ENCODE measurements around the gene SCUBE1.

SCUBE1 gene

GRCh38 chr22:43257961-43258360 is 85.2 kb downstream of the SCUBE1 start:
- no peak for DNase-seq
- Mint-ChIP-seq H3K4me3 (no peak overlapping the region), H3K4me1 (ENCODE audit: low read depth in 2 of 2) (peaks cover 17 to 21% of the 10 kb centered on the region in 2 donors)

GRCh38 chr22:43257549-43257948 is 85.6 kb downstream of the SCUBE1 start:
- H3K9me3 Mint-ChIP-seq, result no peaks in the 10 kb centered on the region
- no peak for DNase-seq
- peak overlapping the region in 1 of 2 donors; percentile 62 for H3K27ac Mint-ChIP-seq
- no peak for ATAC-seq (replicated peaks)
- H3K36me3 Mint-ChIP-seq (ENCODE audit: insufficient read depth), result peaks cover 4% of the 10 kb centered on the region
- peak overlapping the region; percentile 7 to 12 for H3K4me3 Mint-ChIP-seq
- H3K4me1 Mint-ChIP-seq (ENCODE audit: low read depth in 2 of 2), result peaks cover 16 to 17% of the 10 kb centered on the region in 2 donors
- H3K27me3 Mint-ChIP-seq, result peaks cover 0 to 22% of the 10 kb centered on the region in 2 donors

More at GRCh38 chr22:43257961-43258360, 85.2 kb downstream of the SCUBE1 start:
- no peak overlapping the region for H3K27ac Mint-ChIP-seq
- ATAC-seq (replicated peaks), result no peak
- no peaks in the 10 kb centered on the region for H3K9me3 Mint-ChIP-seq
- peaks cover 0 to 18% of the 10 kb centered on the region in 2 donors for H3K27me3 Mint-ChIP-seq
- peaks cover 4% of the 10 kb centered on the region for H3K36me3 Mint-ChIP-seq (ENCODE audit: insufficient read depth)

DNA sequence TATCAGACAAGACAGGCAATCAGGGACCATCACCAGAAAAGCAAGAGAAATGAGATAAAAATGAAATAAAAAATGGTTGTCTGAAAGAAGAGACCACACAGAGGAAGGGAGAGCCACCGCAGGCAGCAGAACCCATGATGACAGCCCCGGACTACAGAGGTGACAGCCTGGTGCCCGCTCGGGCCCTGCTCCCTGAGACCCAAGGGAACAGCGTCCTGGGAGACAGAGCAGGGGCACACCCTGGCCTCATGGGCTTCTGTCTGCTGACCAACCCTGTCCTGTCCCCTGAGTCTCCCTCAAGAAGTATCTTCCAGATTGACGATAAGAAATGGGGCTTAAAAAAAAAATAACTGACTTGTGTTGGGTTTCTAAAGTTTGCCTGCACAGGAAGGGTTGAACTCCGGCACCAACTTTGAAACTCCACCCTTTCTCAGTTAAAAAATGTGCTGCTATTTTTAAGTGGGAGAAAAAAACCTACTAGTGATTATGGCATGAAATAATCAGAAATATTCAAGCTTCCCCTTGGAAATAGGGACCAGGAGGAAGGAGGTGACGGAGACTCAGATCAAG is 86.1 kb downstream of the SCUBE1 start:
- H3K27me3 Mint-ChIP-seq, result peaks cover 0 to 27% of the 10 kb centered on the region in 2 donors

GRCh38 chr22:43256569-43256968 is 86.6 kb downstream of the SCUBE1 start:
- Mint-ChIP-seq H3K27ac (peak overlapping the region; percentile 1 to 71), H3K36me3 (ENCODE audit: insufficient read depth) (no peaks in the 10 kb centered on the region), H3K9me3 (no peaks in the 10 kb centered on the region), H3K4me1 (ENCODE audit: low read depth in 2 of 2) (peaks cover 15 to 16% of the 10 kb centered on the region in 2 donors), H3K4me3 (peak overlapping the region in 1 of 2 donors; percentile 7), H3K27me3 (peaks cover 0 to 28% of the 10 kb centered on the region in 2 donors)
- ATAC-seq (replicated peaks), result no peak
- DNase-seq, result no peak

More for the DNA sequence above, 86.1 kb downstream of the SCUBE1 start:
- Mint-ChIP-seq H3K27ac (peak overlapping the region; percentile 62 to 71), H3K36me3 (ENCODE audit: insufficient read depth) (no peaks in the 10 kb centered on the region), H3K4me1 (ENCODE audit: low read depth in 2 of 2) (peaks cover 15 to 16% of the 10 kb centered on the region in 2 donors), H3K9me3 (no peaks in the 10 kb centered on the region), H3K4me3 (peak overlapping the region; percentile 7 to 12)
- ATAC-seq (replicated peaks), result no peak
- DNase-seq, result no peak

DNA sequence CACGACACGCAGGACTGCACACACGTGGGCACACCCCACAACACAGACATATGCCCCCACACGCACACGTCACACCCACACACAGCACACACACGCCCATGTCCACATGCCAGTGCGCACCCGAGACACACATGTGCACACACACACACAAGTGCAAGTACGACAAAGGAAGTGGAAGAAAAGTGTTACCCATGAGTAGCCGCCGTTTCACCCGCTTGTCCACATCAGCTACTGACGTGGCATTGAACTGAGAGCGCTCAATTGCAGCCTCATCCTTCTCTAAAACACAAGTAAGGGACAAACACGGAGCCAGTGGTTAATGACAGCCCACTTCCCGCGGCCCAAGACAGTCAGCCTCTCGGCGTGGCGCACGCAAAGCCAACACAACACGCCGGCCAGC is 87.9 kb downstream of the SCUBE1 start:
- no peak for DNase-seq
- H3K27ac Mint-ChIP-seq, result no peak overlapping the region
- no peaks in the 10 kb centered on the region for H3K9me3 Mint-ChIP-seq
- ATAC-seq (replicated peaks), result no peak
- no peaks in the 10 kb centered on the region for H3K36me3 Mint-ChIP-seq (ENCODE audit: insufficient read depth)
- H3K27me3 Mint-ChIP-seq, result peaks cover 0 to 28% of the 10 kb centered on the region in 2 donors
- no peak overlapping the region for H3K4me3 Mint-ChIP-seq
- H3K4me1 Mint-ChIP-seq (ENCODE audit: low read depth in 2 of 2), result peaks cover 15 to 16% of the 10 kb centered on the region in 2 donors

- no peak for ATAC-seq (replicated peaks)
- Mint-ChIP-seq H3K4me1 (ENCODE audit: low read depth in 2 of 2) (peaks cover 15 to 16% of the 10 kb centered on the region in 2 donors), H3K4me3 (no peak overlapping the region), H3K27ac (no peak overlapping the region), H3K9me3 (no peaks in the 10 kb centered on the region), H3K36me3 (ENCODE audit: insufficient read depth) (no peaks in the 10 kb centered on the region), H3K27me3 (peaks cover 0 to 28% of the 10 kb centered on the region in 2 donors)
- no peak for DNase-seq
Measured at GRCh38 chr22:43253839-43254238, 89.3 kb downstream of the SCUBE1 start.

DNA sequence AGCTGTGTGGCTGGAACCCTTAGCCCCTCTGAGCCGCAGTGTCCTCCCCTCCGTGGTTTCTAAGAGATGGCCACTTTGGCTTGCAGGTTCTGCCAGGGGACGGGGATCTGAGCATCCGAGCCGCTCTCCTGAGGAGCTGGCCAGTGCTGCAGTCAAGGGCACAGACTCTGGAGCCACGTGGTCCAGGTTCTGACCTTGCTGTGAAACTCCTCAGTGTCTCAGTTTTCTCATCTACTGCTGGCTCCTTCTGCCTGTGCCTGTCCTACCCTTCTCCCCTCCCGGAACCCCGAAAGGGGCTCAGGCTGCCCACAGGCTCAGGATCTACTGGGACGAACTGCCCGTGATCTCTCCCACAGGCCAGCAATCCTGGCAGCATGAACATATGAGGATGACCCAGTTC is 90.9 kb downstream of the SCUBE1 start:
- no peak overlapping the region for H3K27ac Mint-ChIP-seq
- ATAC-seq (replicated peaks) (no peak), DNase-seq (no peak)
- peaks cover 11 to 15% of the 10 kb centered on the region in 2 donors for H3K4me1 Mint-ChIP-seq (ENCODE audit: low read depth in 2 of 2)
- no peak overlapping the region for H3K4me3 Mint-ChIP-seq
- H3K36me3 Mint-ChIP-seq (ENCODE audit: insufficient read depth), result no peaks in the 10 kb centered on the region
- H3K9me3 Mint-ChIP-seq, result no peaks in the 10 kb centered on the region
- H3K27me3 Mint-ChIP-seq, result peaks cover 0 to 28% of the 10 kb centered on the region in 2 donors

- Mint-ChIP-seq H3K4me1 (ENCODE audit: low read depth in 2 of 2) (no peaks in the 10 kb centered on the region), H3K4me3 (no peak overlapping the region), H3K9me3 (no peaks in the 10 kb centered on the region), H3K36me3 (ENCODE audit: insufficient read depth) (no peaks in the 10 kb centered on the region), H3K27ac (no peak overlapping the region), H3K27me3 (peaks cover 0 to 18% of the 10 kb centered on the region in 2 donors)
- no peak for ATAC-seq (replicated peaks)
- DNase-seq, result no peak
Measured at GRCh38 chr22:43249789-43250471, 93.2 kb downstream of the SCUBE1 start.

GRCh38 chr22:43247546-43248260 is 95.5 kb downstream of the SCUBE1 start:
- H3K4me3 Mint-ChIP-seq, result no peak overlapping the region
- no peaks in the 10 kb centered on the region for H3K9me3 Mint-ChIP-seq
- ATAC-seq (replicated peaks) (no peak), DNase-seq (no peak)
- H3K27me3 Mint-ChIP-seq, result peaks cover 0 to 7% of the 10 kb centered on the region in 2 donors
- no peaks in the 10 kb centered on the region for H3K4me1 Mint-ChIP-seq (ENCODE audit: low read depth in 2 of 2)
- H3K36me3 Mint-ChIP-seq (ENCODE audit: insufficient read depth), result no peaks in the 10 kb centered on the region
- H3K27ac Mint-ChIP-seq, result peak overlapping the region in 1 of 2 donors; percentile 86

DNA sequence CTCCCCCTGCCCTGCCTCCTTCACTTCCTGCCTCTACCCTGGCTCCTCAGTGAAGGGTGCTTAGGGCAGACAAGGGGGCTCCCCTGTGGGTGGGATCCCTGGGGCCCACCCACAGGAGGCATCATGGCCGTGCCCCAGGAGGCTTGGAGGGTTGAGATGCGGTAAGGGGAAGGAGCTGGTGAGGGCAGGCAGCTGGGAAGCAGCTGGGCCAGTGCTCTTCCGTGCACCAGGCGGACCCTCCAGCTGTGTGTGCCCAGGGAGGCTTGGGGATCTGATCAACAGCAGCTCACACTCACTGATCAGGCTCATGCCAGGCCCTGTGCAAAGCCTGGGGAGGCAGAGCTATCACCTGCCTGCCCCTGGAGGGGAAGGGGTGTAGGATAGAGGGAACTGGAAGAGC is 97.0 kb downstream of the SCUBE1 start:
- ATAC-seq (replicated peaks), result no peak
- Mint-ChIP-seq H3K4me3 (no peak overlapping the region), H3K9me3 (no peaks in the 10 kb centered on the region)

DNA sequence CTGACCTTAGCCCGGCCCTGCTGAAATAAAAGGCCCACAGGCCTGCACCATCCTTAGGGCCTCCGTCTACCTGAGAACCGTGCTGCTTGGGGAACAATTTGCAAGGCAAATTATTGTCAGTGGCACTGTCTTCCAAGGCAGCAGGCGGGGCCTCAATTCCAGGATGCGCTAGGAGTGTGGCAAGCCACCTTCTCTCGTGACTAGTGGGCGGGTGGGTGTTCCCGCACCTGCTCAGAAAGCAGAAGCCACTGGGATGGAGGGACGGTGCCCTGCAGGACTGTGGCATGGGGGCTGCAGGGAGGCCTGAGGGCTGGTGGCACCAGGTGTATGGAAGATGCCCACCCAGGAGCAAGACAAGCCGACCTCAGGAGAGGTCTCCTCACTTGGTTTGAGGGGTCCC is 97.5 kb downstream of the SCUBE1 start:
- DNase-seq (no peak), ATAC-seq (replicated peaks) (no peak)
- Mint-ChIP-seq H3K4me1 (ENCODE audit: low read depth in 2 of 2) (no peaks in the 10 kb centered on the region), H3K36me3 (ENCODE audit: insufficient read depth) (no peaks in the 10 kb centered on the region), H3K27ac (no peak overlapping the region), H3K4me3 (no peak overlapping the region), H3K27me3 (no peaks in the 10 kb centered on the region), H3K9me3 (no peaks in the 10 kb centered on the region)

More for the DNA sequence above, 97.0 kb downstream of the SCUBE1 start:
- H3K27ac Mint-ChIP-seq, result no peak overlapping the region
- H3K27me3 Mint-ChIP-seq, result no peaks in the 10 kb centered on the region
- DNase-seq, result no peak
- no peaks in the 10 kb centered on the region for H3K36me3 Mint-ChIP-seq (ENCODE audit: insufficient read depth)
- H3K4me1 Mint-ChIP-seq (ENCODE audit: low read depth in 2 of 2), result no peaks in the 10 kb centered on the region

DNA sequence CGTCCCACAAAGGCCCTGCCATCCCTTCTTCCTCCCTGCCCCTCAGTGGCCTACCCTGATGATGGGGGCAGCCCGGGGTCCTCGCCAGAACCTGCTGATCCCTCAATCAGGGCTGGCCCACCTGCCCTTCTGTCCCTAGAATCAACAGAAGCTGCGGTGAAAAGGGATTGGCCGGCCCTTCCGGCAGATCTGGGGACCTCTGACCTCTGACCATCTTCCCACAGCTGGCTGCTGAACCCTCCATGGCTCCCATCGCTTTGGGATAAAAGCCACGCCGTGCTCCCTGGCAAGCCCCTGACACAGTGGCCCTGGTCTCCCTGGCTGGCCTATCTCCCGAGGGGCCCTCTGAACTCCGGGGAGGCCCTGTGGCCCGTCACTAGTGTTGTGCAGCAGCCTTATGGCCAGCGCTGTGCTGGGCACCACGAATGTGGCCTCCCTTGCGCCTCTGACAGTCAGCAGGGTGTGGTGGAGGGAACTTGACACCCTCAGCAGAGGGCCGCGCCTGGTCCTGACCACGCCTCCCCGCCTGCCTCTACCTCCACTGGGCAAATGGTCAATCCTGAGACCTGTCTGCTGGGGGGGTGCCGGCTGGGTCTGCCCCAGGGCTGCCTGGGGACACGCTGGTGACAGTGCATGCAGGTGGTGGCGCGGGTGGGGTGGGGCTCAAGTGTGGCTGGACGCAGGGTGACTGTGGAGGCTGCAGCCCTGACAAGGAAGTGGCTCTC is 98.2 kb downstream of the SCUBE1 start:
- Mint-ChIP-seq H3K27me3 (no peaks in the 10 kb centered on the region), H3K27ac (no peak overlapping the region), H3K36me3 (ENCODE audit: insufficient read depth) (no peaks in the 10 kb centered on the region), H3K4me1 (ENCODE audit: low read depth in 2 of 2) (no peaks in the 10 kb centered on the region), H3K4me3 (no peak overlapping the region), H3K9me3 (no peaks in the 10 kb centered on the region)
- DNase-seq (no peak), ATAC-seq (replicated peaks) (no peak)

DNA sequence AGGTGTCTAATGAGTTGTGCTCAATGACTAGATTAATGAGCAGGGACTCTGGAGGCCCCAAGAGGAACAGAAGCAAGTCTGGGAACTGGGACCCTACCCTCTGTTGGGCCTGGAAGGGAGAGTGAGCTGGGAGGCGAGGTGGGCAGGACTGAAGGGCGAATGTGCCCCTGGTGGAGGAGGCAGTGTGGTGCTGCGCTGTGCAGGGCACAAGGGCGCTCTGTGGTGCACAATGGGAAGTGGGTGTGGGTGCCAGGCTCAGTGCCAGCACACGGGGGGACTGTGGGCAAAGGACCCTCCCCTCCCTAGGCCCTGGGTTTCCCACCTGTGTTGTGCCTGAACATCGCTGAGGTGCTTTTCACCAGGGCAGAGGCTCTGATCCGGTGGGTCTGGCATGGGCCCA is 98.8 kb downstream of the SCUBE1 start:
- DNase-seq, result no peak
- no peak for ATAC-seq (replicated peaks)
- Mint-ChIP-seq H3K27me3 (no peaks in the 10 kb centered on the region), H3K36me3 (ENCODE audit: insufficient read depth) (no peaks in the 10 kb centered on the region), H3K9me3 (no peaks in the 10 kb centered on the region), H3K4me1 (ENCODE audit: low read depth in 2 of 2) (no peaks in the 10 kb centered on the region), H3K27ac (no peak overlapping the region), H3K4me3 (no peak overlapping the region)

Data from effector memory CD8-positive, alpha-beta T cell (primary cell).